ENCODE measurements around the gene ABCB7.
"Not testable (repeated sequence)": the region's sequence is repeated elsewhere in the genome, so short reads cannot be mapped to it uniquely, and the experiment has no call there.

Gene ABCB7

DNA sequence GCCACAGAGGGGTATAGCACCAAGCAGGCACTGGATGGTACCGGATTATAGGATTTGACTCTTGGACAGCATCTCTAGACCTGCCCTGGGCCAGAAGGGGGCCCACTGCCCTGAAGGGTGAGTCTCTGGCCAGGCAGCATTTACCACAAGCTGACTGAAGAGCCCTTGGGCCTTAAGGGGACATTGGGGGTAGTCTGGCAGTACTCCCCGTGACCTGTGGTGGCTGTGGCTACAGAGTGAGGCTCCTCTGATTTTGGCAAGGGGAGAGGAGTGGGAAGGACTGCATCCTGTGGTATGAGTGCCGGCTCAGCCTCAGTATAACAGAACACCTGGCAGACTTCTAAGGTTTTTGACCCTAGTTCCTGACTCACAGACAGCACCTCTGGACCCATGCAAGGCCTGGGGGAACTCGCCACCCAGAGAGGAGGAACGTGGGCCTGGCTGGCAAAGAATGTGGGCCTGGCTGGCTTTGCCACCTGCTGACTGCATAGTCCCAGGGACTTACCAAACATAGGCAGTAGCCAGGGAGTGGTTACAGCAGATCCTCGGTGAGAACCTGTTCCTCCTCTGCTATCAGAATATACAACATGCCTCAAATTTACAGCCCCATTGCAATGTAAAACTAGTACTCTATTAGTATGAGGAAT is 48.1 kb downstream of the ABCB7 start:
- no peak for DNase-seq (ENCODE audit: low read depth)
- no peak overlapping the region for H3K4me3 ChIP-seq (ENCODE audit: low read depth, low read length)

DNA sequence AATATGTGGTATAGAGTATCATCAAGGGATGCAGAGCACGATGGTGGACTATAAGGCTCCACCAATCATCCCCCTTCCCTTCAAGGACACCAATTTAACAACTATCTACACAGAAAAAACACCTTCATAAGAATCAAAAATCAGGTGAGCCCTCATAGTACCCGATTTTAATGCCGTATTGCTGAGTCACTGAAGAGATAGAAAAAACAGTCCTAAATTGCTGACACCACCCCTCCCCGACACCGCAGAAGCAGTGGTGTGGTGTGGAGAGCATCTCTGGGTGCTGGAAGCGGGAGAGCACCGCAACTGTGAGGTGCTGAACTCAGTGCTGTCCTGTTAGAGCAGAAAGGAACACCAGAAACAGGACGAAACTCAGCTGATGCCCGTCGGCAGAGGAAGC is 49.3 kb downstream of the ABCB7 start:
- no peak overlapping the region for H3K4me3 ChIP-seq (ENCODE audit: low read depth, low read length)
- no peak for DNase-seq (ENCODE audit: low read depth)

DNA sequence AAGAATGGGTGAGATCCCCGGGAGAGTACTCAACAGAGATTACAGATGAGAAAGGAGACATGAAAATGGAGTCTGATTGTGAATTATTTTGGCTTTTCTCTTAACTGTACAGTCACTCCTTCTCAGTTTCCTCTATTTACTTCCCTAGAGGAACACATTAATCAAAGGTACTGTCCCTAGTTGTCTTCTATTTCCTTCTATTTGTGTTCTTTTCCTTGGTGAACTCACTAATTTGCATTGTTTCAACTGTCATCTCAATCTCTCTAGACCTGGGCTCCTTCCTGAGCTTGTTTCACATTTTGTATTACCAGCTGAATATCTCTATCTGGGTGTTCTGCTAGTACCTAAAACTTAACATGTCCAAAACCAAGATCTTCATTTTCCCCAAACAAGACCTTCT is 59.8 kb downstream of the ABCB7 start:
- DNase-seq (ENCODE audit: low read depth): no peak
- no peak overlapping the region for H3K4me3 ChIP-seq (ENCODE audit: low read depth, low read length)

DNA sequence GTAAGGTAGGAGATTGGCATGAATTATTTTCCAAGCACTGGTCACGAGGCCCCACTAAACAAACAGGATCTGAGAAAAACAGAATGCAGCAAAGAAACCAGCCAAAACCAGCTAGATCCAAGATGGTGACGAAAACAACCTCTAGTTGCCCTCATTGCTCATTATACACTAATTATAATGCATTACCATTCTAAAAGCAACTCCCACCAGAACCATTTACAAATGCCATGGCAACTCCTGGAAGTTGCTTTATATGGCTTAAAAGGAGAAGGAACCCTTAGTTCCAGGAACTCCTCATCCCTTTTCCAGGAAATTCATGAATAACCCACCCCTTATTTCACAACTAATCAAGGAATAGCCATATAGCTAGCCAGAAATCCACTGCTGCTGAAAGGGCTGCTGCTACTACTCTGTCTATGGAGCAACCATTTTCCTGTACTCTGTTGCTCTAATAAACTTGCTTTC is 69.3 kb downstream of the ABCB7 start:
- peak; percentile 9 for DNase-seq (ENCODE audit: low read depth)
- no peak overlapping the region for H3K4me3 ChIP-seq (ENCODE audit: low read depth, low read length)

DNA sequence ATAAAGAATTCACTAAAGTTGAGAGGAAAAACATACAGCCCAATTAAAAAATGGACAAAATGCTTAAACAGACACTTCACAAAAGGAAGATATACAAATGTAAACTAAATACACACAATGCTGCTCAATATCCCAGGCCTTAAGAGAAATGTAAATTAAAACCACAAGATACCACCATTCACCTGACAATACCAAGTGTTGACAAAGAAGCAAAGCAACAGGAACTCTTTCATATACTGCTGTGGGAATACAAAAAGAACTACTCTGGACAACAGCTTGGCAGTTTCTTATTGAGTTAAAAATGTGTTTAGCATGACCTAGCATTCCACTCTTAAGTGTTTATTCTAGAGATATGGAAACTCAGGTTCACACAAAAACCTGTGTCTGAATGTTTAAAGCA is 71.3 kb downstream of the ABCB7 start:
- H3K4me3 ChIP-seq (ENCODE audit: low read depth, low read length): no peak overlapping the region
- DNase-seq (ENCODE audit: low read depth): no peak

DNA sequence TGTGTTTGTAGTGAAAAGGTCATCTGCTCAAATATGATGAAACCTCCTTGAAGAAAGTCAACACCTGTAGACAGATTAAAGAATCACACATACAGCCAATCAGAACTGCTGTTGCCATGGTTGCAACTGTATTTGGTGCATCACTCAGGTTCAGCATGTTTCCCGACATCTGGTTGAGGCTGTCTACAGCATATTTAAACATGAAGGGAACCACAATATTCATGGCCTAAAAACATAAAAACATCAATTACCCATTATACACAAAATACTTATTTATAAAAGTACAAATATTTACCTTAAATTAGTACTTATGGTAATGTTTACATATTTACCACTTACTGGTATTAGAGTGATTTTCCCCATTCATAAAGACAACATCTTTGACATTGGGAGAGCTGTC is 79.7 kb downstream of the ABCB7 start:
- no peak for DNase-seq (ENCODE audit: low read depth)
- H3K4me3 ChIP-seq (ENCODE audit: low read depth, low read length): no peak overlapping the region

DNA sequence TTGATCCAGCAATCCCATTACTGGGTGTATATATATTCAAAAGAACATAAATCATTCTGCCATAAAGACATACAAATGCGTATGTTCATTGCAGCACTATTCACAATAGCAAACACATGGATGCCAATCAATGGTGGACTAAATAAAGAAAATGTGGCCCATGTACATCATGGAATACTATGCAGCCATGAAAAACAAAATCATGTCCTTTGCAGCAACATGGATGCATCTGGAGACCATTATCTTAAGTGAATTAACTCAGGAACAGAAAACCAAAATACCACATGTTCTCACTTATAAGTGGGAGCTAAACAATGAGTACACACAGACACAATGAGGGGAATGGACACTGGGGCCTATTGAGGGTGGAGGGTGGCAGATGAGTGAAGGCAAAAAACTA is 81.6 kb downstream of the ABCB7 start:
- DNase-seq (ENCODE audit: low read depth): no peak
- no peak overlapping the region for H3K4me3 ChIP-seq (ENCODE audit: low read depth, low read length)

DNA sequence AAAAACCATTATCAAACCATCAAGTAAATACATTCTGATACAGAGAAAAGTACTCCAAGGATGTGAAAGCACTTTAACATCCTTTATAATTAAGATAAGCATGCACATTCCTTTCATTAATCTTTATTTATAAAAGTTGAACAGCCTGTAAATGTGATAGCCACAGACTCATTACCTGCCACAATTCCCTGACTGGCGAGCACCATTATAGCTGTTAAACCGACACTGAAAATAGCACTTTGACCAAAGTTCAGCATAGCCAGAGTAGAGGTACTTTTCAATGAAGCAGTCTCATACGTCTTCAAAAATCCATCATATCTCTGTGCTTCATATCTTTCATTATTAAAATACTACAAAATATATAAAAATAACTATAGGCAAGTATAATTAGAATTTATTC is 84.7 kb downstream of the ABCB7 start:
- no peak overlapping the region for H3K4me3 ChIP-seq (ENCODE audit: low read depth, low read length)
- DNase-seq (ENCODE audit: low read depth): no peak

DNA sequence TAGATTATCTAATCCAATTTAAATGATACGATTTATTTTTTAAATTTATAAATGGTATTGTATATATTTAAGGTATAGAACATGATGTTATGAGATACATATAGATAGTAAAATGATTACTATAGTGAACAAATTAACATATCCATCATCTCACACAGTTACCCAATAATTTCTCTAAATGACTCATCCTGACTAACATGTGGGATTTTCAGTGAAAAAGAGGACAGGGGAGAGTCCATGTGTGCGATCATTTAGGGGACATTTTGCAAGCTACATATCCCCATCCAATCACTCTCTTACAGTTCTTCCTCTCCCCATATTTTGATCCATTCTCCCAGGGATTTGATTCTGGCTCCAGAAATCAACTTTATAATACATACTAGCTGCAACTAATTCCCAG is 88.2 kb downstream of the ABCB7 start:
- DNase-seq (ENCODE audit: low read depth): no peak
- H3K4me3 ChIP-seq (ENCODE audit: low read depth, low read length): no peak overlapping the region

DNA sequence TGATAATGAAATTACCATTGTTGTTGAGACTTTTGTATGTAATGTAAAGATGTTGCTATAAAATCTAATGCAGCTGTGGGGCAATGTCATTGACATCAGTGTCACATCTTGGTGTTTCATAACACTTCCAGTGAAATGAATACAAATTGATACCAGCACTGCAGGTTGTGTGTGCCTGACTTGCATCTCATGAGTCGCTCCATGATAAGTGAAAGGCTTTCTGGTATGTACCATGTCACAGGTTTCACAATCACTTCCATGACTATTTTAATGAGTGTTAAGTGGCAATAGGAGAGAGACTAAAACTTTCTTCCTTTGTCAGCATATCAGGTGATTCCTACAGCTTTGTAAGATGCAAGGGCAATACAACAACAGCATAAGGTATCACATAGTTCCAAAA is 94.4 kb downstream of the ABCB7 start:
- DNase-seq (ENCODE audit: low read depth): no peak
- no peak overlapping the region for H3K4me3 ChIP-seq (ENCODE audit: low read depth, low read length)

DNA sequence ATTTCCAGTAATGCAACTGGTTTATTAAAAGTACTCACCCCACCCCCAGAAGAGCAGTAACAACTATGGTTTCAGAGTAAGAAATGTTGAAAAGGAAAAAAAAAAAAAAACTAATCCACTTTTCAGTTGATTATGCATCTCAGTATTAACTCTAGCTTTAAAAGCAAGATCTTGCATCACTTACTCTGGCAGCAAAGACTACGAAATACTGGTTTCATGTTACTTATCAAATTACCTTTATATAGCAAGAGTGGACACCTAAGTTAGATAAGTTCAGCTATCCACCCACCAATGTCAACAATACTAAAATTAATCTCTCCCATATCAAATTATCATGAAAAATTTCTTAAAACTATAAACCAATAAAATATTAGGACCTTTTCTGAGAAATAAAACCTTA is 105.0 kb downstream of the ABCB7 start:
- no peak for DNase-seq (ENCODE audit: low read depth)
- no peak overlapping the region for H3K4me3 ChIP-seq (ENCODE audit: low read depth, low read length)

DNA sequence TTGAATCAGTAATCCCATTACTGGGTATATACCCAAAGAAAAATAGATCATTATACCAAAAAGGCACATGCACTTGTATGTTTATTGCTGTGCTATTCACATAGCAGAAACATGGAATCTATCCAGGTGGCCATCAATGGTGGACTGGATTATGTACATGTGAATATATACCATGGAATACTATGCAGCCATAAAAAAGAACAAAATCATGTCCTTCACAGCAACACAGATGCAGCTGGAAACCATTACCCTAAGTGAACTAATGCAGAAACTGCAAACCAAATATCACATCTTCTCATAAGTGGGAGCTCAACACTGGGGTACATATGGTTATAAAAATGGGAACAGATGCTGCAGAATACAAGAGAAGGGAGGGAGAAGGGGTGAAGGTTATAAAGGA is 110.7 kb downstream of the ABCB7 start:
- no peak for DNase-seq (ENCODE audit: low read depth)
- no peak overlapping the region for H3K4me3 ChIP-seq (ENCODE audit: low read depth, low read length)

DNA sequence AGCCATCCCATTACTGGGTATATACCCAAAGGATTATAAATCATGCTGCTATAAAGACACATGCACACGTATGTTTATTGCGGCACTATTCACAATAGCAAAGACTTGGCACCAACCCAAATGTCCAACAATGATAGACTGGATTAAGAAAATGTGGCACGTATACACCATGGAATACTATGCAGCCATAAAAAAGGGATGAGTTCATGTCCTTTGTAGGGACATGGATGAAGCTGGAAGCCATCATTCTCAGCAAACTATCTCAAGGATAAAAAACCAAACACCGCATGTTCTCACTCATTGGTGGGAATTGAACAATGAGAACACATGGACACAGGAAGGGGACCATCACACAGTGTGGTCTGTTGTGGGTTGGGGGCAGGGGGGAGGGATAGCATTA is 111.9 kb downstream of the ABCB7 start:
- DNase-seq (ENCODE audit: low read depth); H3K4me3 ChIP-seq (ENCODE audit: low read depth, low read length): not testable (repeated sequence)

DNA sequence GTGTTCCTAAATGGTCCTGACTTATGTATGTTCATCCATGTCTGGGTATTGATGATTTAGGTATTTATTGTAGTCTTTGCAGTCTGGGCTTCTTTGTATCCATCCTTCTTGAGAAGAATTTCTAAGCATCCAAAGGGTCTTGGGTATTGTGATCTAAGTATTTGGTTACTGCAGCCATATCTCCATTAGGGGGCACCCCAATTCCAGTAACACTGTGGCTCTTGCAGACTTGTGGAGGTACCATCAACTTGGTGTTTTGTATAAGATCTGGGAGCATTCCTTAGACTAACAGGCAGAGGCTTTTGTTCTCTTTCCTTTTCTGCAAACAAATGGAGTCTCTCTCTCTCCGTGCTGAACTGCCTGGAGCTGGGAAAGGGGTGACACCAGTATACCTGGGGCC is 117.2 kb downstream of the ABCB7 start:
- DNase-seq (ENCODE audit: low read depth): no peak
- H3K4me3 ChIP-seq (ENCODE audit: low read depth, low read length): no peak overlapping the region

All from skeletal muscle cell (primary cell).